ENCODE data around the gene ERC1. TPM values are rescaled to one million over a fixed set of nuclear protein-coding genes. Genes with fewer than 3 reads are reported as not detected.

Gene ERC1
- polyA plus RNA-seq, 1 donor from 2014 or later = 7.1 TPM

DNA sequence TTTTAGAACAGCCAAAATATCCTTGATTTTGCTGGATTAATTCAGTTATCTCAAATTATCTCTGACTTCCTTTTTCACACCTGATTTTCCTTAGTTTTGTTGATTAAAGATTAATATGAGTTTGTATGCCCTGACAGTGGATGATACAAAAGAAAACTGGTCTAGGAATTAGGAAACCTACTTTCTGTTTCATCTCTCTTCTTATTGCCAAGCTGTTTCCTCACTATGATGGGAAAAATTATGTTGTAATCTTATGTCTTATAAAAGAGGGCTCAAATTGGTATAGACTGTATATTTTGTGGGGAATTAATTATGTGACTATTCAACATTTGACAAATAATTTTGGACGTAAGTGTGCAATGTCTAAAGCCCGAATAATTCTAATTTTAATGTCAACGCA lies 331.8 kb downstream of the ERC1 start:
- no peak overlapping the region for H3K9ac ChIP-seq (ENCODE audit: low read length)
- no peaks in the 10 kb centered on the region for H4K20me1 ChIP-seq (ENCODE audit: insufficient read depth)
- H3K4me3 ChIP-seq (ENCODE audit: low read length) = no peak overlapping the region
- no peaks in the 10 kb centered on the region for H3K9me2 ChIP-seq (ENCODE audit: insufficient read depth, low read length)
- no peak overlapping the region for H2AFZ ChIP-seq (ENCODE audit: low read depth, low read length)
- H3K4me2 ChIP-seq (ENCODE audit: low read length) = no peak overlapping the region
- no peak overlapping the region for H3K27ac ChIP-seq (ENCODE audit: low read length)
- H3F3A ChIP-seq (ENCODE audit: insufficient read depth, low read length, poor library complexity, severe bottlenecking) = no peaks in the 10 kb centered on the region
- no peaks in the 10 kb centered on the region for H3K79me2 ChIP-seq (replicated peaks; ENCODE audit: insufficient read depth, low read length)
- no peak for TF ChIP-seq RAD21 (conservative IDR thresholded peaks at IDR 0.05)
- no peaks in the 10 kb centered on the region for H3K27me3 ChIP-seq (ENCODE audit: insufficient read depth, low read depth, low read length)
- H3K9me3 ChIP-seq (ENCODE audit: low read length) = no peaks in the 10 kb centered on the region
- H3K36me3 ChIP-seq (ENCODE audit: insufficient read depth, low read length) = no peaks in the 10 kb centered on the region

DNA sequence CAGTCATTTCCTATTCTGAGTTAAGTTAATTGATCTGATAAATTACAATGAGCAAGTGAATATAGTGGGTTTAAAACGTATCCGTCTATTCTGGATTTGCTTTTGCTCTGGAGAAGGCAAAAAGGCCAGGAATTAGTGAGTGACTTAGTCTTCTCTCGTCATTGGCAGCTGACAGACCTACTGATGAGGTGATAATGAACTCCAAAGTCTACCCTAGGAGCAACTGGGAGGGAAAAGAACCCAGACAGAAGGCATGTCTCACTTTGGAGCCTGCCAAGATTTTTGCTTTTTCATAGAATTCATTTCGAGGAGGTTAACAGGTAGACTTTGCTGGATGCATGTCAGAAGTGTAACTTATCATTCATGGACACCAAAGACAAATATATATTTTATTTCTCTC lies 333.1 kb downstream of the ERC1 start:
- H3K4me3 ChIP-seq (ENCODE audit: low read length) = no peak overlapping the region
- H2AFZ ChIP-seq (ENCODE audit: low read depth, low read length) = no peak overlapping the region
- TF ChIP-seq RAD21 (conservative IDR thresholded peaks at IDR 0.05) (no peak), SMC3 (conservative IDR thresholded peaks at IDR 0.05; ENCODE audit: poor library complexity) (no peak), POLR2AphosphoS5 (IDR thresholded peaks at IDR 0.05) (no peak), MXI1 (conservative IDR thresholded peaks at IDR 0.05; ENCODE audit: poor library complexity, severe bottlenecking) (no peak), EZH2 (IDR thresholded peaks at IDR 0.05; ENCODE audit: borderline replicate concordance, insufficient read depth, low read length, poor library complexity, severe bottlenecking) (no peak)
- TF ChIP-seq, protein P1, sequence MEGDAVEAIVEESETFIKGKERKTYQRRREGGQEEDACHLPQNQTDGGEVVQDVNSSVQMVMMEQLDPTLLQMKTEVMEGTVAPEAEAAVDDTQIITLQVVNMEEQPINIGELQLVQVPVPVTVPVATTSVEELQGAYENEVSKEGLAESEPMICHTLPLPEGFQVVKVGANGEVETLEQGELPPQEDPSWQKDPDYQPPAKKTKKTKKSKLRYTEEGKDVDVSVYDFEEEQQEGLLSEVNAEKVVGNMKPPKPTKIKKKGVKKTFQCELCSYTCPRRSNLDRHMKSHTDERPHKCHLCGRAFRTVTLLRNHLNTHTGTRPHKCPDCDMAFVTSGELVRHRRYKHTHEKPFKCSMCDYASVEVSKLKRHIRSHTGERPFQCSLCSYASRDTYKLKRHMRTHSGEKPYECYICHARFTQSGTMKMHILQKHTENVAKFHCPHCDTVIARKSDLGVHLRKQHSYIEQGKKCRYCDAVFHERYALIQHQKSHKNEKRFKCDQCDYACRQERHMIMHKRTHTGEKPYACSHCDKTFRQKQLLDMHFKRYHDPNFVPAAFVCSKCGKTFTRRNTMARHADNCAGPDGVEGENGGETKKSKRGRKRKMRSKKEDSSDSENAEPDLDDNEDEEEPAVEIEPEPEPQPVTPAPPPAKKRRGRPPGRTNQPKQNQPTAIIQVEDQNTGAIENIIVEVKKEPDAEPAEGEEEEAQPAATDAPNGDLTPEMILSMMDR (IDR thresholded peaks at IDR 0.05; ENCODE audit: poor library complexity, severe bottlenecking) = no peak
- H3F3A ChIP-seq (ENCODE audit: insufficient read depth, low read length, poor library complexity, severe bottlenecking) = no peaks in the 10 kb centered on the region
- H3K9ac ChIP-seq (ENCODE audit: low read length) = no peak overlapping the region
- no peaks in the 10 kb centered on the region for H3K79me2 ChIP-seq (replicated peaks; ENCODE audit: insufficient read depth, low read length)
- H3K4me2 ChIP-seq (ENCODE audit: low read length) = no peak overlapping the region
- H3K9me3 ChIP-seq (ENCODE audit: low read length) = no peaks in the 10 kb centered on the region
- no peaks in the 10 kb centered on the region for H4K20me1 ChIP-seq (ENCODE audit: insufficient read depth)
- no peak overlapping the region for H3K27ac ChIP-seq (ENCODE audit: low read length)
- H3K9me2 ChIP-seq (ENCODE audit: insufficient read depth, low read length) = no peaks in the 10 kb centered on the region
- no peaks in the 10 kb centered on the region for H3K36me3 ChIP-seq (ENCODE audit: insufficient read depth, low read length)
- H3K27me3 ChIP-seq (ENCODE audit: insufficient read depth, low read depth, low read length) = no peaks in the 10 kb centered on the region

DNA sequence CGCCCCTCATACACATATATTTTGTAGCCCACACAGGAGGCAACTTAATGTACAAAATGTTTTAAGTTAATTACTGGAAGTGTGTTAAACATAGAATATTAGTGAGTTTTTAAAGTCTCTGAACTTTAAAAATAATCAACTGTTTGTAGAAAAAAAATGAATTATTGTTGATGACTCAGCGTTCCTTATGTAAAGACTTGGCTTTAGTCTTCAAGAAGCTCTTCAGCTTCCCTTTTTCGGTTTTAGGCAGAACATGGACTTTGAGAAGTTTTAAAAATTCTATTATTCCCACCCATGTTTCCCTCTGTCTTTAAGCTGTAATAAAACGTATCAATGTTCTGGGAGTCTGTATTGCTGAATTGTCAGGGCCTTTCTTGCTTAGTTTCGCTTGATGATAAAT lies 333.9 kb downstream of the ERC1 start:
- no peaks in the 10 kb centered on the region for H3F3A ChIP-seq (ENCODE audit: insufficient read depth, low read length, poor library complexity, severe bottlenecking)
- H3K27ac ChIP-seq (ENCODE audit: low read length) = no peak overlapping the region
- H2AFZ ChIP-seq (ENCODE audit: low read depth, low read length) = no peak overlapping the region
- no peaks in the 10 kb centered on the region for H4K20me1 ChIP-seq (ENCODE audit: insufficient read depth)
- no peaks in the 10 kb centered on the region for H3K36me3 ChIP-seq (ENCODE audit: insufficient read depth, low read length)
- no peak overlapping the region for H3K9ac ChIP-seq (ENCODE audit: low read length)
- no peak overlapping the region for H3K4me2 ChIP-seq (ENCODE audit: low read length)
- H3K79me2 ChIP-seq (replicated peaks; ENCODE audit: insufficient read depth, low read length) = no peaks in the 10 kb centered on the region
- no peaks in the 10 kb centered on the region for H3K9me2 ChIP-seq (ENCODE audit: insufficient read depth, low read length)
- no peaks in the 10 kb centered on the region for H3K9me3 ChIP-seq (ENCODE audit: low read length)
- H3K4me3 ChIP-seq (ENCODE audit: low read length) = no peak overlapping the region
- no peaks in the 10 kb centered on the region for H3K27me3 ChIP-seq (ENCODE audit: insufficient read depth, low read depth, low read length)
- TF ChIP-seq SMC3 (conservative IDR thresholded peaks at IDR 0.05; ENCODE audit: poor library complexity) (no peak), EP300 (conservative IDR thresholded peaks at IDR 0.05; ENCODE audit: poor library complexity, severe bottlenecking) (no peak), TAF1 (IDR thresholded peaks at IDR 0.05; ENCODE audit: low read depth) (no peak)
- TF ChIP-seq, protein P2, sequence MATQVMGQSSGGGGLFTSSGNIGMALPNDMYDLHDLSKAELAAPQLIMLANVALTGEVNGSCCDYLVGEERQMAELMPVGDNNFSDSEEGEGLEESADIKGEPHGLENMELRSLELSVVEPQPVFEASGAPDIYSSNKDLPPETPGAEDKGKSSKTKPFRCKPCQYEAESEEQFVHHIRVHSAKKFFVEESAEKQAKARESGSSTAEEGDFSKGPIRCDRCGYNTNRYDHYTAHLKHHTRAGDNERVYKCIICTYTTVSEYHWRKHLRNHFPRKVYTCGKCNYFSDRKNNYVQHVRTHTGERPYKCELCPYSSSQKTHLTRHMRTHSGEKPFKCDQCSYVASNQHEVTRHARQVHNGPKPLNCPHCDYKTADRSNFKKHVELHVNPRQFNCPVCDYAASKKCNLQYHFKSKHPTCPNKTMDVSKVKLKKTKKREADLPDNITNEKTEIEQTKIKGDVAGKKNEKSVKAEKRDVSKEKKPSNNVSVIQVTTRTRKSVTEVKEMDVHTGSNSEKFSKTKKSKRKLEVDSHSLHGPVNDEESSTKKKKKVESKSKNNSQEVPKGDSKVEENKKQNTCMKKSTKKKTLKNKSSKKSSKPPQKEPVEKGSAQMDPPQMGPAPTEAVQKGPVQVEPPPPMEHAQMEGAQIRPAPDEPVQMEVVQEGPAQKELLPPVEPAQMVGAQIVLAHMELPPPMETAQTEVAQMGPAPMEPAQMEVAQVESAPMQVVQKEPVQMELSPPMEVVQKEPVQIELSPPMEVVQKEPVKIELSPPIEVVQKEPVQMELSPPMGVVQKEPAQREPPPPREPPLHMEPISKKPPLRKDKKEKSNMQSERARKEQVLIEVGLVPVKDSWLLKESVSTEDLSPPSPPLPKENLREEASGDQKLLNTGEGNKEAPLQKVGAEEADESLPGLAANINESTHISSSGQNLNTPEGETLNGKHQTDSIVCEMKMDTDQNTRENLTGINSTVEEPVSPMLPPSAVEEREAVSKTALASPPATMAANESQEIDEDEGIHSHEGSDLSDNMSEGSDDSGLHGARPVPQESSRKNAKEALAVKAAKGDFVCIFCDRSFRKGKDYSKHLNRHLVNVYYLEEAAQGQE (IDR thresholded peaks at IDR 0.05; ENCODE audit: borderline replicate concordance) = no peak

Measured in neural cell (in vitro differentiated cells).